A673 (cell line): ENCODE results near the gene CHRNB4.

Source experiments
- CTCF ChIP-seq: fragments of 300-800, 200-600 bp; sonication (generic); conservative IDR thresholded peaks from 2 replicates; pipeline ENCODE4 v1.5.1; 2017; ENCODE audit warnings: low read depth, mild to moderate bottlenecking, antibody characterized with exemption, low read length, moderate library complexity, mixed read lengths
- EZH2 ChIP-seq: fragments of 200-600 bp; sonication (generic); IDR thresholded peaks from 2 replicates; pipeline ENCODE4 v1.6.1; 2017; ENCODE audit warnings: borderline replicate concordance, low read depth, mild to moderate bottlenecking, mixed read lengths, antibody characterized with exemption, low read length; ENCODE audit not compliant: poor library complexity, severe bottlenecking

- no peak for TF ChIP-seq CTCF
- TF ChIP-seq EZH2, result no peak
These were observed 41.8 kb upstream of the CHRNB4 start for GRCh38 chr15:78682693-78683410.
